OCI-LY1 (cell line): ENCODE measurements around the gene ROBO1.

Experiments used
- H2AFZ ChIP-seq: fragments of 200-600 bp; sonication (generic), shearing (Covaris generic); 2 replicates; pipeline ENCODE4 v1.6.0; 2014; ENCODE audit warnings: antibody characterized with exemption, mild to moderate bottlenecking, low read length
- H3F3A ChIP-seq: fragments of 200-600 bp; sonication (generic), shearing (Covaris generic); 2 replicates; pipeline ENCODE4 v1.6.0; 2014; ENCODE audit warnings: mild to moderate bottlenecking, antibody characterized with exemption, low read length, moderate library complexity; ENCODE audit not compliant: insufficient read depth
- H3K27ac ChIP-seq: fragments of 200-600 bp; sonication (generic); 2 replicates; pipeline ENCODE4 v1.5.1; 2014; ENCODE audit warnings: low read length, mixed run types, mild to moderate bottlenecking, low read depth; ENCODE audit not compliant: poor library complexity, severe bottlenecking
- H3K27me3 ChIP-seq: fragments of 200-600 bp; sonication (generic); 2 replicates; pipeline ENCODE4 v1.6.0; 2014; ENCODE audit warnings: antibody characterized with exemption, mild to moderate bottlenecking, low read length, moderate library complexity; ENCODE audit not compliant: insufficient read depth
- H3K36me3 ChIP-seq: fragments of 200-600 bp; sonication (generic); 2 replicates; pipeline ENCODE4 v1.6.1; 2014; ENCODE audit warnings: mild to moderate bottlenecking, antibody characterized with exemption, low read length, moderate library complexity, mixed read lengths; ENCODE audit not compliant: insufficient read depth
- H3K4me1 ChIP-seq: fragments of 200-600 bp; sonication (generic); 2 replicates; pipeline ENCODE4 v1.5.1; 2014; ENCODE audit warnings: mild to moderate bottlenecking, low read length, moderate library complexity; ENCODE audit not compliant: insufficient read depth, severe bottlenecking
- H3K4me2 ChIP-seq: fragments of 200-600 bp; sonication (generic), shearing (Covaris generic); 2 replicates; pipeline ENCODE4 v1.6.1; 2014; ENCODE audit warnings: low read length
- H3K4me3 ChIP-seq: fragments of 200-600 bp; sonication (generic); 2 replicates; pipeline ENCODE4 v1.5.1; 2014; ENCODE audit warnings: low read length, low read depth, mild to moderate bottlenecking, mixed read lengths; ENCODE audit not compliant: poor library complexity, severe bottlenecking
- H3K79me2 ChIP-seq: fragments of 200-600 bp; shearing (Covaris generic); 2 replicates; pipeline ENCODE4 v1.6.1; 2016; ENCODE audit warnings: mixed run types, low read length, mixed read lengths; ENCODE audit not compliant: insufficient read depth
- H3K9ac ChIP-seq: fragments of 200-600 bp; sonication (generic), shearing (Covaris generic); 2 replicates; pipeline ENCODE4 v1.6.1; 2014; ENCODE audit warnings: mild to moderate bottlenecking, low read length, mixed read lengths
- H3K9me2 ChIP-seq: fragments of 200-600 bp; sonication (generic), shearing (Covaris generic); 2 replicates; pipeline ENCODE4 v1.6.1; 2014; ENCODE audit warnings: low read depth, mild to moderate bottlenecking, low read length, mixed read lengths
- H3K9me3 ChIP-seq: fragments of 200-600 bp; shearing (Covaris generic); 2 replicates; pipeline ENCODE4 v1.6.1; 2014; ENCODE audit warnings: low read length, mixed read lengths
- H4K20me1 ChIP-seq: fragments of 200-600 bp; sonication (generic), shearing (Covaris generic); 2 replicates; pipeline ENCODE4 v1.6.0; 2016; ENCODE audit warnings: mild to moderate bottlenecking, low read length; ENCODE audit not compliant: insufficient read depth
- EZH2 ChIP-seq: fragments of 200-600 bp; sonication (generic), shearing (Covaris generic); IDR thresholded peaks from 2 replicates; pipeline ENCODE4 v1.8.0; 2017; ENCODE audit warnings: borderline replicate concordance, mixed run types, mild to moderate bottlenecking, antibody characterized with exemption, low read length, moderate library complexity, mixed read lengths
- TF ChIP-seq, protein P1 (sequence below): fragments of 200-600 bp; sonication (generic), shearing (Covaris generic); IDR thresholded peaks from 2 replicates; pipeline ENCODE4 v1.5.1; 2017; ENCODE audit warnings: mild to moderate bottlenecking, antibody characterized with exemption, low read length, moderate library complexity, mixed read lengths

The ROBO1 gene

DNA sequence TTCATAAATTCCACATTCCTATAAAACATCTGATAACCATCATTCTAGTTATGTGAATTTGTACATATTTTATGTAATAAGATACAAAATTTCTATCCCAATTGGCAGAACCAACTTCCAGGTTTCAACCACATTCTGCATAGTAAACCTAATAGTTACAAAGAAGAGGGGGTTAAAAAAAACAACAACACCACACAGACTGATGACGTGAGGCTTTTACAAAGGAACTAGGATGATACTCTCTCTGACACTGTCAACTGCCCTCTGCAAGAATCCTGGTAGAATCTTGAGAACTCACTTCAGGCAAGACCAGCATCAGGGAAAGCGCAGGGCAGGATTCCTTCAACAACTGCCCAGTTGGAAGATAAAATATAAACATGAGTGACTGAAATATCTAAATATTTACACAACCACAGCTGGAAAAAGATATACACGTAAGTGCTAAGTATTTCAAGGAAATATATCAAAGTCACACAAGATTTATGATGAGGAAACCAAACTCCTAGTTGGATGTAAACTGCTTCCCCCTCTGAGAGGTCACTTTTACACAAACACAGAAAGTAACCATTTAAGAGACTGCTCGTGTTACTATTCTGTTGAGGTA lies 816.4 kb downstream of the ROBO1 start:
- no peak overlapping the region for H3K4me2 ChIP-seq
- no peaks in the 10 kb centered on the region for H3K36me3 ChIP-seq
- no peaks in the 10 kb centered on the region for H3K9me2 ChIP-seq
- H3F3A ChIP-seq, result no peaks in the 10 kb centered on the region
- TF ChIP-seq EZH2, result no peak
- TF ChIP-seq, protein P1, sequence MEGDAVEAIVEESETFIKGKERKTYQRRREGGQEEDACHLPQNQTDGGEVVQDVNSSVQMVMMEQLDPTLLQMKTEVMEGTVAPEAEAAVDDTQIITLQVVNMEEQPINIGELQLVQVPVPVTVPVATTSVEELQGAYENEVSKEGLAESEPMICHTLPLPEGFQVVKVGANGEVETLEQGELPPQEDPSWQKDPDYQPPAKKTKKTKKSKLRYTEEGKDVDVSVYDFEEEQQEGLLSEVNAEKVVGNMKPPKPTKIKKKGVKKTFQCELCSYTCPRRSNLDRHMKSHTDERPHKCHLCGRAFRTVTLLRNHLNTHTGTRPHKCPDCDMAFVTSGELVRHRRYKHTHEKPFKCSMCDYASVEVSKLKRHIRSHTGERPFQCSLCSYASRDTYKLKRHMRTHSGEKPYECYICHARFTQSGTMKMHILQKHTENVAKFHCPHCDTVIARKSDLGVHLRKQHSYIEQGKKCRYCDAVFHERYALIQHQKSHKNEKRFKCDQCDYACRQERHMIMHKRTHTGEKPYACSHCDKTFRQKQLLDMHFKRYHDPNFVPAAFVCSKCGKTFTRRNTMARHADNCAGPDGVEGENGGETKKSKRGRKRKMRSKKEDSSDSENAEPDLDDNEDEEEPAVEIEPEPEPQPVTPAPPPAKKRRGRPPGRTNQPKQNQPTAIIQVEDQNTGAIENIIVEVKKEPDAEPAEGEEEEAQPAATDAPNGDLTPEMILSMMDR, result no peak
- no peaks in the 10 kb centered on the region for H3K27me3 ChIP-seq
- no peak overlapping the region for H3K9ac ChIP-seq
- no peak overlapping the region for H2AFZ ChIP-seq
- H3K4me1 ChIP-seq, result no peaks in the 10 kb centered on the region
- no peak overlapping the region for H3K4me3 ChIP-seq
- no peaks in the 10 kb centered on the region for H3K79me2 ChIP-seq
- no peak overlapping the region for H3K27ac ChIP-seq
- no peaks in the 10 kb centered on the region for H3K9me3 ChIP-seq
- H4K20me1 ChIP-seq, result no peaks in the 10 kb centered on the region

DNA sequence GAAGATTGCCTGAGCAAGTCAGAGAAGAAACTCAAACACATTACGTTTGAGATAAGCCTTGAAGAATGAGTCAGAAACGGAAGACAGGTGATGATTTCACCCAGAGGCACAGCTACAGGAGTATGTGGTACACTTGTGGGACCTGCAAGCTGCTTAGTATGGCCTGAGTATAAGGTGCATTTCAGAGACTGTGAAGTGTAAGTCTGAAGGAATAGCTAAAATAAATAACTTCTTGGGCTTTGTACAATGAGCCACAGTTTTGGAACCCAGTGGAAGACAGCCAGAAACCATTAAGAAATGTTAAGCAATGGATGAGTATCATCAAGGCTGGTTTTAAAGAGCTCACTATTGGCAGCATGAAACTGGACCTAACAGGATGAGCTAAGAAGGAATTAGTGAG lies 826.2 kb downstream of the ROBO1 start:
- Histone ChIP-seq H3K4me3 (no peak overlapping the region), H3K9ac (no peak overlapping the region), H4K20me1 (no peaks in the 10 kb centered on the region), H3K79me2 (no peaks in the 10 kb centered on the region), H3K4me1 (no peaks in the 10 kb centered on the region), H3F3A (no peaks in the 10 kb centered on the region), H3K27me3 (no peaks in the 10 kb centered on the region), H3K27ac (no peak overlapping the region), H3K4me2 (no peak overlapping the region), H3K36me3 (no peaks in the 10 kb centered on the region), H2AFZ (no peak overlapping the region), H3K9me2 (no peaks in the 10 kb centered on the region), H3K9me3 (no peaks in the 10 kb centered on the region)
- TF ChIP-seq, protein P1, result no peak
- no peak for TF ChIP-seq EZH2

DNA sequence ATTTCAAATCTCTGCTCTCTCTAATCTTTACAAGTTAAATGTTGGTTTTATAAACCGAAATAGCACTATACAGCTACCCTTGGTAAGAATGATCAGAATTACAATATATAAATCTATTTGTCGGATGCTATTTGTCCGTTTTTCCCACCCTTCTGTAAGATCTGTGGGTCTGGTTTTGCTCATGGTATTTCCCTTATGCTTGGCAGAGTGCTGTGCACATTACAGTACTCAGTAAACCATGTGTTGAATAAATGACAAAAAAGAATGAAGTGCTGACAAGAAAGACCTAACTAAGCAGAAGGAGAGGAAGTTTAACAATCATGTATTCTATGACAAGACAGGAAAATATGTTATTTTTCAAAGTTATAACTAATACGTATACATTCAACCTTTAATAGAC lies 827.2 kb downstream of the ROBO1 start:
- H3K27ac ChIP-seq, result no peak overlapping the region
- no peaks in the 10 kb centered on the region for H3F3A ChIP-seq
- no peak overlapping the region for H2AFZ ChIP-seq
- no peak overlapping the region for H3K9ac ChIP-seq
- H3K4me1 ChIP-seq, result no peaks in the 10 kb centered on the region
- no peaks in the 10 kb centered on the region for H3K9me2 ChIP-seq
- H3K79me2 ChIP-seq, result no peaks in the 10 kb centered on the region
- no peaks in the 10 kb centered on the region for H3K27me3 ChIP-seq
- H3K4me2 ChIP-seq, result no peak overlapping the region
- no peaks in the 10 kb centered on the region for H3K9me3 ChIP-seq
- H3K36me3 ChIP-seq, result no peaks in the 10 kb centered on the region
- TF ChIP-seq, protein P1, result no peak
- TF ChIP-seq EZH2, result no peak
- H3K4me3 ChIP-seq, result no peak overlapping the region
- H4K20me1 ChIP-seq, result no peaks in the 10 kb centered on the region
